Astrocyte of the cerebellum (primary cell): ENCODE data around the gene CCDC28A.
A peak's percentile ranks its signal among the peaks of the same experiment; 100 is the strongest.

Experiments
- DNase-seq: peaks from one replicate; pipeline ENCODE4 v3.0.0-alpha.2; 2011; ENCODE audit warnings: low read depth
- H3K4me3 ChIP-seq: 2 replicates; pipeline ENCODE4 v1.5.1; 2011; ENCODE audit warnings: mild to moderate bottlenecking, low read depth, low read length, moderate library complexity
- CTCF ChIP-seq: IDR thresholded peaks from 2 replicates; pipeline ENCODE4 v1.5.1; 2012; ENCODE audit warnings: low read length, low read depth, moderate library complexity, mild to moderate bottlenecking; ENCODE audit errors: missing control alignments
- in situ Hi-C: cut with HindIII; loops from 2 replicates; pipeline ENCODE4 v1.10.0; 2017; ENCODE audit warnings: low sequenced_read_pairs

CCDC28A gene

GRCh38 chr6:138734585-138734984 lies 39.0 kb upstream of the CCDC28A start:
- in situ Hi-C loops = no loop called here
- TF ChIP-seq CTCF = no peak
- no peak for DNase-seq

DNA sequence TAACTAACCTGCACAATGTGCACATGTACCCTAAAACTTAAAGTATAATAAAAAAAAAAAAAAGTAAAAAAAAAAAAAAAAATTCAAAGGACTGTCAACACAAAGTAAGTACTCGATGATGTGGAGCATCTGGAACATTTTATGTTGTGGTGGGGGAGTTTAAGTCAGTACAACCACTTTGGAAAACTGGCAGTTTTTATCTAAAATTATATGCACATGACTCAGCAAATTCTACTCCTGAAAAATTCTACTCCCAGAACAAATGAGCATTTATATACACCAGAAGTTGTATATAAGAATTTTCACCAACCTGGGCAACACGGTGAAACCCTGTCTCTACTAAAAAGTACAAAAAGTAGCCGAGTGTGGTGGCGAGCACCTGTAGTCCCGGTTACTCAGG lies 36.9 kb upstream of the CCDC28A start:
- no peak for DNase-seq
- in situ Hi-C loops = no loop called here

More at GRCh38 chr6:138734585-138734984, 39.0 kb upstream of the CCDC28A start:
- no peak overlapping the region for H3K4me3 ChIP-seq

GRCh38 chr6:138752017-138752416 lies 21.6 kb upstream of the CCDC28A start:
- in situ Hi-C loops = loop anchor here (25.0 kb wide), 1 partner anchor 340 kb away; the partner anchor contains the start of gene HEBP2
- DNase-seq = no peak
- no peak overlapping the region for H3K4me3 ChIP-seq
- no peak for TF ChIP-seq CTCF

More for the DNA sequence above, 36.9 kb upstream of the CCDC28A start:
- no peak for TF ChIP-seq CTCF
- H3K4me3 ChIP-seq = no peak overlapping the region

- H3K4me3 ChIP-seq = no peak overlapping the region
- no peak for TF ChIP-seq CTCF
- DNase-seq = no peak
- in situ Hi-C loops = loop anchor here (25.0 kb wide), 1 partner anchor 345 kb away; the partner anchor contains the start of gene HEBP2
Measured at GRCh38 chr6:138757136-138757535, 16.4 kb upstream of the CCDC28A start.

DNA sequence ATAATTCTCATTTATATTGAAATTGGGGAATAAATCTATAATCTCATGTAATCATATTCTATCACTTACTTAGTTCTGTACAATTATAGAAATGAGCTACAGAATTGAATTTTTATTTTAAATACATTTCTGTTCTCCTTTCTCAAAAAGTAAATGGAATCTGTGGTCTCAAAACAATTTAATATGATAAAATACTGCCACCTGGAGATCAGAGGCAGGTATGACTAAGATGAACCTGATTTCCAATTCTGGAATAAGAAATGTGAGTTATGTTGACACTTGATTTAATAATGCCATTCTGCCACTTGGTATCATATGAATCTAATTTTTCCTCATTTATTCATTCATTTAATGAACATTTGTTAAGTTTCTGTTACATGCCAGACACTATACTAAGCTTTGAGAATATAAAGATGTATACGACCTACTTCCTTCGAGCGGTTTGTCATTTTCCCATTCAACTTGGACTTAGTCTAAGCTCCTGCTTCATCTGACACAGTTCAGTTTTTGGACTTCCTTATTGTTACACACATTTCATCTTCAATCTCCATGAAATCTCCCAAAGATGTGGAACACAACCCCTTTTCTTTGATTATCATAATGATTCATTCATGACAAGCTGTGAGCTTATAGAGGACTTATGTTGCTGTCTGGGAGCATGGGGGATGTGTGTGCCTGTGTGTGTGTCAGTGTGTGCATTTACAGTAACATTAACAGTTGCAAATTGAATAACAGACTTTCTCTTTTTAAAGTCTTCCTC lies 7.5 kb upstream of the CCDC28A start:
- no peak overlapping the region for H3K4me3 ChIP-seq
- peak; percentile 32 for TF ChIP-seq CTCF
- in situ Hi-C loops = loop anchor here (5.0 to 25.0 kb wide), 2 partner anchors 174 to 354 kb away; partner anchors contain the start of gene HEBP2
- peak; percentile 39 for DNase-seq

GRCh38 chr6:138769102-138769676 lies 4.4 kb upstream of the CCDC28A start:
- DNase-seq = no peak
- H3K4me3 ChIP-seq = no peak overlapping the region
- no peak for TF ChIP-seq CTCF
- in situ Hi-C loops = loop anchor here (5.0 to 25.0 kb wide), 2 partner anchors 177 to 357 kb away; partner anchors contain the start of gene HEBP2
